K562 (cell line): ENCODE data around the gene PFN3. TPM values are rescaled to one million over a fixed set of nuclear protein-coding genes. Genes with fewer than 3 reads are reported as not detected.
A peak's percentile ranks its signal among the peaks of the same experiment; 100 is the strongest.

ENCODE experiments used
- CHCHD3 ChIP-seq: fragments of 250-450 bp; sonication (Bioruptor Pico); IDR thresholded peaks from 2 replicates; pipeline ENCODE4 v2.1.2; 2022; ENCODE audit warnings: mild to moderate bottlenecking
- CTCF ChIP-seq, 3 experiments: IDR thresholded peaks in 2 of 3; conservative IDR thresholded peaks in 1 of 3; 2 replicates each; pipeline ENCODE4 v1.5.1; 2011 to 2012; ENCODE audit warnings: low read length in 3 of 3, mild to moderate bottlenecking in 3 of 3, control low read depth in 2 of 3, improper control_type of control experiment in 1 of 3, inconsistent platforms in 1 of 3, low read depth in 1 of 3, mixed read lengths in 1 of 3, moderate library complexity in 1 of 3; ENCODE audit not compliant: insufficient read depth in 2 of 3
- ELK1 ChIP-seq: sonication (generic); formaldehyde crosslinking; IDR thresholded peaks from 2 replicates; pipeline ENCODE4 v1.8.1; 2022; ENCODE audit warnings: missing genetic modification reagents
- GATAD2A ChIP-seq: fragments of 450-650 bp; IDR thresholded peaks from 2 replicates; pipeline ENCODE4 v1.6.1; 2017
- HMG20B ChIP-seq: fragments of 250-450 bp; sonication (Bioruptor Pico); IDR thresholded peaks from 2 replicates; pipeline ENCODE4 v1.5.0; 2021; ENCODE audit warnings: mild to moderate bottlenecking
- IRF1 ChIP-seq: sonication (generic); formaldehyde crosslinking; IDR thresholded peaks from 2 replicates; pipeline ENCODE4 v1.8.0; 2022; ENCODE audit warnings: missing genetic modification reagents, mild to moderate bottlenecking, borderline replicate concordance
- JUNB ChIP-seq: fragments of 450-650 bp; formaldehyde crosslinking; conservative IDR thresholded peaks from 2 replicates; pipeline ENCODE4 v1.4.0; 2020; ENCODE audit warnings: mild to moderate bottlenecking
- MXI1 ChIP-seq: IDR thresholded peaks from 2 replicates; pipeline ENCODE4 v1.6.1; 2011; ENCODE audit warnings: low read depth, mild to moderate bottlenecking, improper control_type of control experiment, low read length
- MYC ChIP-seq, 2 experiments: fragments of 250-450 bp in 1 of 2; sonication (Bioruptor Pico) in 1 of 2; IDR thresholded peaks; 2 replicates each; pipeline versions ENCODE4 v1.5.1 to v1.6.1; 2012 to 2021; ENCODE audit warnings: low read depth in 2 of 2, borderline replicate concordance in 1 of 2, improper control_type of control experiment in 1 of 2, low read length in 1 of 2, mild to moderate bottlenecking in 1 of 2, moderate library complexity in 1 of 2
- RREB1 ChIP-seq: fragments of 250-450 bp; sonication (Bioruptor Pico); IDR thresholded peaks from 2 replicates; pipeline ENCODE4 v1.4.0; 2020
- SMARCC2 ChIP-seq: fragments of 450-650 bp; IDR thresholded peaks from 2 replicates; pipeline ENCODE4 v1.6.1; 2017; ENCODE audit warnings: antibody characterized with exemption, moderate library complexity, mild to moderate bottlenecking, low read depth
- SUPT5H ChIP-seq: fragments of 450-650 bp; IDR thresholded peaks from 2 replicates; pipeline ENCODE4 v1.6.1; 2016
- TRIM25 ChIP-seq: fragments of 450-650 bp; IDR thresholded peaks from 2 replicates; pipeline ENCODE4 v1.7.0; 2016; ENCODE audit warnings: borderline replicate concordance
- U2AF1 ChIP-seq: fragments of 200-400 bp; formaldehyde crosslinking; optimal IDR thresholded peaks from 2 replicates; pipeline ENCODE3; 2017; ENCODE audit warnings: mild to moderate bottlenecking, low read depth, low read length, moderate library complexity
- ZC3H4 ChIP-seq: sonication (generic); formaldehyde crosslinking; IDR thresholded peaks from 2 replicates; pipeline ENCODE4 v1.9.0; 2021; ENCODE audit warnings: missing genetic modification reagents, borderline replicate concordance
- polyA plus RNA-seq, 8 experiments: library from polyadenylated mRNA; depleted of rRNA in 4 of 8; stranded (reverse) in 5 of 8; unstranded in 3 of 8; fragments of >200 nt; fragmentation: Nextera tagmentation in 2 of 8; fragmentation: Illumina TruSeq in 1 of 8; extraction: Ambion mirVana in 2 of 8; extraction: Trizol in 1 of 8; gene quantifications; 2 replicates each; pipeline versions ENCODE4 v1.2.1 to v1.2.3, GENCODE V29; 2011 to 2014; ENCODE audit warnings: inconsistent platforms in 1 of 8, missing spikeins in 1 of 8
- total RNA-seq, 7 experiments: library from RNA; depleted of rRNA in 6 of 7; stranded (reverse); fragments of >200 nt in 6 of 7; fragmentation: Illumina TruSeq in 2 of 7; extraction: Trizol in 2 of 7; gene quantifications; 2 replicates each; pipeline versions ENCODE4 v1.2.1 to v1.2.3, GENCODE V29; 2011 to 2021; ENCODE audit warnings: low replicate concordance in 1 of 7

PFN3 gene
- total and polyA plus RNA-seq, 9 of the 15 experiments (the other 6 are each of a cell fraction or from before 2014, with no cell fraction given): not detected

GRCh38 chr5:177403792-177404640 lies 3.6 kb upstream of the PFN3 start (continued):
- TF ChIP-seq RREB1 (CRISPR knock-in tag): peak; percentile 43
- no peak for TF ChIP-seq SMARCC2
- TF ChIP-seq CHCHD3: no peak
- TF ChIP-seq ELK1 (CRISPR knock-in tag): no peak
- TF ChIP-seq MXI1: peak; percentile 75; the same call in 1 of the 2 replicates
- peak; percentile 98 for TF ChIP-seq MYC (IDR thresholded peaks at IDR 0.05; ENCODE audit: low read depth, low read length)
- TF ChIP-seq MYC (CRISPR knock-in tag; IDR thresholded peaks at IDR 0.05; ENCODE audit: borderline replicate concordance, low read depth): peak; percentile 79
- TF ChIP-seq SUPT5H: peak; percentile 73
- 0 out of 2 replicates have a peak, but pooled peaks have one; percentile 5 for TF ChIP-seq IRF1 (CRISPR knock-in tag)
- peak; percentile 81 to 96 (median 94) for TF ChIP-seq CTCF (IDR thresholded peaks at IDR 0.05 in 2 of 3, conservative IDR thresholded peaks at IDR 0.05 in 1 of 3; ENCODE audit: insufficient read depth in 2 of 3, low read depth in 1 of 3, low read length in 3 of 3)
- peak; percentile 68 for TF ChIP-seq U2AF1
- TF ChIP-seq ZC3H4: no peak
- TF ChIP-seq GATAD2A: peak; percentile 83
- TF ChIP-seq JUNB (CRISPR knock-in tag): no peak
- TF ChIP-seq TRIM25: no peak
- TF ChIP-seq HMG20B (CRISPR knock-in tag): no peak
